Activated CD8-positive, alpha-beta memory T cell treated with anti-CD3 and anti-CD28 coated beads for 36 hours (primary cell): Measurements from ENCODE around the gene PGGHG. TPM values are rescaled to one million over a fixed set of nuclear protein-coding genes. Genes with fewer than 3 reads are reported as not detected.

Experiments
- CTCF ChIA-PET: fragments of 350-600 bp; sonication (Branson Sonifier 250); formaldehyde crosslinking; loops from one replicate; lab custom pipeline; 2021; ENCODE audit warnings: antibody characterized with exemption; lab: Charles Lee
- POLR2A ChIA-PET: fragments of 350-600 bp; sonication (Branson Sonifier 250); formaldehyde crosslinking; loops from one replicate; lab custom pipeline; 2021; ENCODE audit warnings: antibody characterized with exemption; lab: Charles Lee
- total RNA-seq, 2 experiments: library from RNA; stranded (reverse); gene quantifications; one replicate each; pipeline ENCODE4 v1.2.3, GENCODE V29; 2021

Gene PGGHG
- total RNA-seq, result 10 to 100 TPM; 84.3 to 85.2 TPM

GRCh38 chr11:288478-289397 lies at the start of gene PGGHG:
Gene PGGHG, plus strand, starts transcription at chr11:289126. Its CDS starts 691 bp downstream, at chr11:289817.
- CTCF ChIA-PET, result interaction anchor here (0.8 to 3.2 kb wide), 6 partner anchors 10 to 160 kb away, joined by 3 to 16 read pairs (median 4); partner anchors contain the start of genes NLRP6 and SIGIRR
- POLR2A ChIA-PET, result interaction anchor here (0.5 to 0.8 kb wide), 3 partner anchors 21 to 489 kb away, joined by 3 to 5 read pairs (median 3); no protein-coding TSS in a partner anchor

GRCh38 chr11:240315-240714 lies 48.6 kb upstream of the PGGHG start:
- ChIA-PET CTCF (interaction anchor here (1.8 kb wide), 1 partner anchor 10 kb away, joined by 5 read pairs; no protein-coding TSS in a partner anchor), POLR2A (no interaction called here)

GRCh38 chr11:241634-242033 lies 47.3 kb upstream of the PGGHG start:
- CTCF ChIA-PET, result interaction anchor here (0.7 to 0.8 kb wide), 2 partner anchors 9 kb away, joined by 3 to 4 read pairs; no protein-coding TSS in a partner anchor
- POLR2A ChIA-PET, result no interaction called here

- POLR2A ChIA-PET, result no interaction called here
- CTCF ChIA-PET, result interaction anchor here (0.7 to 1.0 kb wide), 2 partner anchors 24 to 43 kb away, joined by 3 to 4 read pairs; no protein-coding TSS in a partner anchor
Observed at GRCh38 chr11:244376-244775, 44.5 kb upstream of the PGGHG start.

GRCh38 chr11:249062-249461 lies 39.9 kb upstream of the PGGHG start:
- CTCF ChIA-PET, result interaction anchor here (1.4 to 1.9 kb wide), 4 partner anchors 11 to 199 kb away, joined by 3 to 6 read pairs (median 4); no protein-coding TSS in a partner anchor
- POLR2A ChIA-PET, result no interaction called here

- ChIA-PET CTCF (interaction anchor here (0.6 to 2.0 kb wide), 26 partner anchors 7 to 269 kb away, joined by 3 to 12 read pairs (median 3); partner anchors contain the start of genes BET1L, NLRP6, PSMD13 and RIC8A), POLR2A (interaction anchor here (0.6 to 0.8 kb wide), 3 partner anchors 33 to 43 kb away, joined by 3 read pairs; partner anchors contain the start of genes BET1L, PGGHG and RIC8A)
Observed at GRCh38 chr11:250274-250673, 38.7 kb upstream of the PGGHG start.

GRCh38 chr11:250740-251299 lies 38.1 kb upstream of the PGGHG start:
- POLR2A ChIA-PET, result interaction anchor here (0.6 to 0.8 kb wide), 3 partner anchors 32 to 43 kb away, joined by 3 read pairs; partner anchors contain the start of genes BET1L, PGGHG and RIC8A
- CTCF ChIA-PET, result interaction anchor here (0.6 to 2.0 kb wide), 29 partner anchors 8 to 268 kb away, joined by 3 to 12 read pairs (median 3); partner anchors contain the start of genes BET1L, NLRP6, PSMD13 and RIC8A

GRCh38 chr11:251550-251949 lies 37.4 kb upstream of the PGGHG start:
- ChIA-PET POLR2A (no interaction called here), CTCF (interaction anchor here (0.8 to 2.0 kb wide), 14 partner anchors 9 to 113 kb away, joined by 3 to 12 read pairs (median 4); partner anchors contain the start of gene PSMD13)

GRCh38 chr11:252666-253065 lies 36.3 kb upstream of the PGGHG start:
- CTCF ChIA-PET, result interaction anchor here (0.7 to 1.1 kb wide), 2 partner anchors 16 to 115 kb away, joined by 3 read pairs; partner anchors contain the start of gene PSMD13
- POLR2A ChIA-PET, result no interaction called here

- ChIA-PET POLR2A (no interaction called here), CTCF (interaction anchor here (0.6 kb wide), 1 partner anchor 16 kb away, joined by 4 read pairs; the partner anchor contains the start of gene PSMD13)
Observed at GRCh38 chr11:253160-253885, 35.6 kb upstream of the PGGHG start.

- ChIA-PET CTCF (no interaction called here), POLR2A (no interaction called here)
Observed at GRCh38 chr11:253886-254270, 35.0 kb upstream of the PGGHG start.

GRCh38 chr11:255176-255575 lies 33.8 kb upstream of the PGGHG start:
- ChIA-PET POLR2A (no interaction called here), CTCF (no interaction called here)

GRCh38 chr11:255816-256215 lies 33.1 kb upstream of the PGGHG start:
- ChIA-PET POLR2A (no interaction called here), CTCF (no interaction called here)

- ChIA-PET CTCF (no interaction called here), POLR2A (no interaction called here)
Observed at GRCh38 chr11:256952-257737, 31.8 kb upstream of the PGGHG start.

GRCh38 chr11:257766-258493 lies 31.0 kb upstream of the PGGHG start:
- POLR2A ChIA-PET, result no interaction called here
- CTCF ChIA-PET, result interaction anchor here (0.6 kb wide), 1 partner anchor 102 kb away, joined by 3 read pairs; no protein-coding TSS in a partner anchor

GRCh38 chr11:259413-259812 lies 29.5 kb upstream of the PGGHG start:
- POLR2A ChIA-PET, result no interaction called here
- CTCF ChIA-PET, result interaction anchor here (1.1 to 1.6 kb wide), 3 partner anchors 11 to 103 kb away, joined by 3 to 6 read pairs (median 3); no protein-coding TSS in a partner anchor

- ChIA-PET CTCF (no interaction called here), POLR2A (no interaction called here)
Observed at GRCh38 chr11:261624-262023, 27.3 kb upstream of the PGGHG start.
